ENCODE data around the gene MTERF4.

Gene MTERF4

DNA sequence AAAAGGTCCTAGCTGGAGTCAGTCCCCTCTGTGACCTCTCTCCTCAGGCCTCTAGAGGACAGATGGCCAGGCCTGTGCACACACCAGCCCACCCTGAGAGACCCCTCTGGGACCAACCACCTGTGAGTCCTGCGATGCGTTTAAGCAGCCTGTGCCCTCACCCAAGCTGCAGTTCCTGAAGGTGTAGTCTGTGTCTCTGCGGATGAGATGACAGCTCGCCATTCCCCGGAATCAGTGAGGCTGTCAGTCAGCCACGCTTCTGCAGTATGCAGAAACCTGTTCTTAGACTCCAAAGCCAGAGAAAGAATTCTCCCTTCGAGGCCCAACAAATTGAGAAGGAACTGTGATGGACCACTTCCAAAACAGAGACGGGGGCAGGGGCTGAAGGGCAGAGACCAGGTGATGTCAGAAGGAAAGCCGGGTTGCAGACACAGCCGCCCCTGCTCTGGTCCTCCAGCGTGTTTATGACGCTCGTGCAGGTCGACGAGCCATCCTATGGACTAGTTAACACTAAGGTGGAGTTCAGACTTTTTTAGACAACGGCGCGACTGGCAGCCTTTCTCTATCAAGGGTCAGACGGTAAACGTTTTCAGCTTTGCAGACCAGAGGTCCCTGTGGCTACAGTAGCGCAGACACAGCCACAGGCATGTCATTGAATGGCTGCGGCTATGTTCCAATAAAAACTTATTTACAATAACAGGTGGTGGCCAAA is 10.2 kb downstream of the MTERF4 start:
- peaks cover 13% of the 10 kb centered on the region for H3K36me3 ChIP-seq (ENCODE audit: control insufficient read depth, insufficient read depth, low read length)
- H3K9ac ChIP-seq (ENCODE audit: low read length), result no peak overlapping the region
- no peaks in the 10 kb centered on the region for H3K4me1 ChIP-seq (ENCODE audit: control insufficient read depth, insufficient read depth, low read length)
- no peaks in the 10 kb centered on the region for H3K27me3 ChIP-seq (ENCODE audit: control insufficient read depth, insufficient read depth, low read length)
- H3K9me3 ChIP-seq (ENCODE audit: control insufficient read depth, low read length), result no peaks in the 10 kb centered on the region
- H3K4me3 ChIP-seq (ENCODE audit: low read length), result no peak overlapping the region

DNA sequence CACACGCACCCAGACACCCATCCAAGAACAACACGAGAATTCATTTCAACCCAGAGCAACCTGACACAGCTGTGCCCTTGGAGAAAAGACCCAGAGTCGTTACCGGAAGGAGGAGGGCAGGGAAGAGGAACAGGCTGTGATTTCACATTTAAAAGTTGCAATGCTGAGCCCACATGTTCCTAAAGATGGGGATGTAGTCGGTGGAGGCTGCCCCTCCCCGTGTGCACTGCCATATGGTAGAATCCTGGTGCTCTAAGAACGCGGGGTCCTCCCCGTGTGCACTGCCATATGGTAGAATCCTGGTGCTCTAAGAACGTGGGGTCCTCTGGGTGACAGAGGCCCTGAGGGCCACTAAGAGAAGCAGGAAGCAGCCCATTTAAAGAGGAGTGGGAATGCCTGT is 10.9 kb downstream of the MTERF4 start:
- no peak overlapping the region for H3K9ac ChIP-seq (ENCODE audit: low read length)
- peaks cover 13% of the 10 kb centered on the region for H3K36me3 ChIP-seq (ENCODE audit: control insufficient read depth, insufficient read depth, low read length)
- no peaks in the 10 kb centered on the region for H3K27me3 ChIP-seq (ENCODE audit: control insufficient read depth, insufficient read depth, low read length)
- H3K4me3 ChIP-seq (ENCODE audit: low read length), result no peak overlapping the region
- no peaks in the 10 kb centered on the region for H3K4me1 ChIP-seq (ENCODE audit: control insufficient read depth, insufficient read depth, low read length)
- no peaks in the 10 kb centered on the region for H3K9me3 ChIP-seq (ENCODE audit: control insufficient read depth, low read length)

DNA sequence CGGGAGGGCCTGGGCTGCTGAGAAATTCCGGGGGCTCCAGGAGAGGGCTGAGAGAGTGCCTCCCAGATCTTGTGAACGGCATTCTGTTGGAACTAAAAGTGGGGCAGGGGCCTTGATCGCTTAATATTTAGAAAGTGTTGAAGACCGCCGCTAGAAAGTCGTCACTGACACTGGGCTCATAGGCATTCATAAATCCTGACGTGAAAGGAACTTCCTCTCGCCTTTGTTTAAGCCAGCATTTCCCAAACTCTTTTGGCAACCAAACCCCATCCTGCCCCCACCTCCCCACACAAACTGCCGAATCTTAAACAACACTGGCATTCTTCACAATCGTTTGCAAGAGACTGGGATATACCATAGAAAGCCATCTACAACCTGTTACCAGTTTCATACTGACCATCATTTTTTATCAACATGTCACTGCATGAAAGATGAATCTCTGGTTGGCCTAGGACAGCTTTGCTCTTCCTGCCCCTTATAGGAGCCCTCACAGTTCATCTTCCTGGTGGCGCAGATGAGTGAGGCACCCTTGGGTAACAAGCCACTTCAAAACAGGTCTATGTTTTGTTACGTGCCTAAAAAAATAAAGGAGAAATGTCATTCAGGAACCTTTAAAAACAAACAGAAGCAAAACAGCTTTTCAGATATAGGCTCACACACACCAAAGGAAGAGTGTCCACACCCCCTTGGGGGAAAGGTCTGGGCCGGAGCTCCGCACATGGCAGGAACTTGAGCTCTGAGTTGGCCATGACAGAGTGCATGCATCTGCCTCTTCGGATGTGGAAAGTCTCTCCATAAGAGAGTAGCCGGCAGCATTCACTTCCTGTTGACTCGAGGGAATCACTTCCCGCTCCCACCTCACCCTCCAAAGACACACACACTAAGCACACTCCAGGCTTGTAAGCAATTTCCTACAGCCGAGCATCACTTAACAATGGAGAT is 13.0 kb downstream of the MTERF4 start:
- Histone ChIP-seq H3K36me3 (ENCODE audit: control insufficient read depth, insufficient read depth, low read length) (peaks cover 13% of the 10 kb centered on the region), H3K27me3 (ENCODE audit: control insufficient read depth, insufficient read depth, low read length) (no peaks in the 10 kb centered on the region), H3K4me3 (ENCODE audit: low read length) (no peak overlapping the region), H3K4me1 (ENCODE audit: control insufficient read depth, insufficient read depth, low read length) (no peaks in the 10 kb centered on the region), H3K9ac (ENCODE audit: low read length) (no peak overlapping the region), H3K9me3 (ENCODE audit: control insufficient read depth, low read length) (no peaks in the 10 kb centered on the region)

DNA sequence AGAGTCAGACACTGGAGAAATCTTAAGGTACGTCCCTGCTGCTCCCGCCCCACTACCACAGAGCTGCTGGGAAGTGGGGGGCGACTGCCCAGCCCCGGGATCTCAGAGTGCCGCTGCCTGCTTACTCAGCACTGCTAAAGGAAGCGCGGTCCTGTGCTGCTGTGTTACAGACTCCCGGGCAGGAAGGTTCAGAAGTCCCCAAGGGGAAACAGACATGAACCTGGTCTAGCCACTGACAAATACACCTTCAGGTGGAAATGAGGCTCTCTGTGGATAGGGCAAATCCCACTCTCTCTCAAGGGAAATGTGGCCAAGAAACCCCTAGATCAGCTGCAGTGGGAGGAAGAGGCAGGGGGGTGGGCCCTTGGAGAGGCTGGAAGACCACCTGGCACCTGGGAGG is 13.7 kb downstream of the MTERF4 start:
- H3K36me3 ChIP-seq (ENCODE audit: control insufficient read depth, insufficient read depth, low read length), result peaks cover 13% of the 10 kb centered on the region
- H3K9me3 ChIP-seq (ENCODE audit: control insufficient read depth, low read length), result no peaks in the 10 kb centered on the region
- H3K4me1 ChIP-seq (ENCODE audit: control insufficient read depth, insufficient read depth, low read length), result no peaks in the 10 kb centered on the region
- H3K9ac ChIP-seq (ENCODE audit: low read length), result no peak overlapping the region
- no peak overlapping the region for H3K4me3 ChIP-seq (ENCODE audit: low read length)
- H3K27me3 ChIP-seq (ENCODE audit: control insufficient read depth, insufficient read depth, low read length), result no peaks in the 10 kb centered on the region

DNA sequence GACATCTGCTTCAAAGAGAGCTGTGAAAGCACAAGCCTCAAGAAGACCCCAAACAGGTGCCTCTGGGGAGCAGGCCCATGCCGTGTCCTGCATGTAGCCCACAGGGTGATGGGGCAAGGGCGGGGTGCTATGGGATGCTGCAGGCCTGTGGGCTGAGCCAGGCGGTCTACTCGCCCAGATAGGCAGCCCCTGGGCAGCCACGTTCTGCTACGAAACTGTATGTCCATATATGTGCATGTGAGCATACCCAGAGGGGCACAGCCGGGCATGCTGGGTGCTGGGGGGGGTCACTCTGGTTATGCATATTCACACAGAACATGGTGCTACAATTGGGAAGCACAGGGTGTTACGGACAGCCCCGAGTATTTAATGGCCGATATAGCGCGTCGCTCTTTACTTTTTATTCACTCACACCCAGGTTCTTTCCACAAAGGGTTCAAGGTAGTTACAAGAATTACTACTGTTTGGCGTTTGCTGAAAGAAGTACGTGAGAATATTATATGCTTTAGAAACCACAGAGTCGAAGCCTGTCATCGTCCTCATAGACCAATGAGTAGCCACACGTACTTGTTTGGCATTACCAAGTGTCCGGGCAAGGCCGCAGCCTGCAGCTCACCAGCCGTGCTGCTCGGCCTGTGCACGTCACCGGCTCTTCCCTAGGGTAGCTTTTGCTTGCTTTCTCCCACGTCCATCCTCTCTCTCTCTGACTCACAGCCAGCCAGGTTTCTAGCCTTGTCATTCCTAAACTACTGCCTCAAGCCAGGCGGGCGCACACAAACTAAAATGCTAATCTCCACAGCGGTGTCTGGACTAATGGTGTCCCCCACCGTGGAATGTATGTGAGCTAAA is 14.4 kb downstream of the MTERF4 start:
- H3K9me3 ChIP-seq (ENCODE audit: control insufficient read depth, low read length), result no peaks in the 10 kb centered on the region
- no peak overlapping the region for H3K4me3 ChIP-seq (ENCODE audit: low read length)
- no peaks in the 10 kb centered on the region for H3K4me1 ChIP-seq (ENCODE audit: control insufficient read depth, insufficient read depth, low read length)
- no peak overlapping the region for H3K9ac ChIP-seq (ENCODE audit: low read length)
- no peaks in the 10 kb centered on the region for H3K27me3 ChIP-seq (ENCODE audit: control insufficient read depth, insufficient read depth, low read length)
- H3K36me3 ChIP-seq (ENCODE audit: control insufficient read depth, insufficient read depth, low read length), result peaks cover 13% of the 10 kb centered on the region

DNA sequence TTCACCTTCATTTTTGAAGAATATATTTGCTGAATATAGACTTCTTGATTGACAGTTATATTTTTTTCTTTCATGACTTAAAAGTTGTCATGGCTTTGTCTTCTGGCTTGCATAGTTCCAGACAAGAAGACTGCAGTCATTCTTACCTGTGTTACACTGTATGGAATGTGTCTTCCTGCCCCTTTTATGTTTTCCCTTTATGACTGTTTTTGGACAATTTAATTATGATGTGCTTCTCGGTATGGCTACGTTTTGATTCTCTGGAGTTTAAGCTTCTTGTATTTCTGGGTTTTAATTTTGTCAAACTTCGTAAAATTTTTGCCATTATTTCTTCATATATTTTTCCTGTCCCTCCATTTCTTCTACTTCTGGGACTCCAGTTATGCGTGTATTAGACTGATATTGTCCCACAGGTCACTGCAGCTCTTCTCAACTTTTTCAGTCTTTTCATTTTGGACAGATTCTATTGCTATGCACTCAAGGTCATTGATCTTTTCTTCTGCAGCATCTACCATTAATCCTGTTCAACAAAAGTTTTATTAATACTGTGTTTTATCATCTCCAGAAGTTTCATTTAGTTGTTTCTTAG is 17.1 kb downstream of the MTERF4 start:
- H3K9ac ChIP-seq (ENCODE audit: low read length), result no peak overlapping the region

DNA sequence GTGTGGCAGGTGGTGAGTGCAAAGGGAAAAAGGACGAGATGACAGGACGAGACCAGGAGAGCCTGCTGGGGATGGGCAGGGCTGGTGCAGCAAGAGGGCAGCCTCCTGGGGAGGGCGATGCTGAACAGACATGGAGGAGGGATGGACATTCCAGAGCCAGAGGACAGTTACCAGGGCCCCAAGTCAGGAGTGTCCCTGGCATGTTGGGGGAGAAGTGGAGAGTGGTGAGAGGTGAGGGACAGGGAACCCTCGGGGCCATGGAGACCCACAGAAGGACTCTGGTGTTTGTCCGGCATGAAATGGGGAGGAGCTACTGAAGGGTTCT is 19.0 kb downstream of the MTERF4 start:
- Histone ChIP-seq H3K27me3 (ENCODE audit: control insufficient read depth, insufficient read depth, low read length) (no peaks in the 10 kb centered on the region), H3K4me3 (ENCODE audit: low read length) (no peak overlapping the region), H3K36me3 (ENCODE audit: control insufficient read depth, insufficient read depth, low read length) (peaks cover 7% of the 10 kb centered on the region), H3K4me1 (ENCODE audit: control insufficient read depth, insufficient read depth, low read length) (no peaks in the 10 kb centered on the region), H3K9me3 (ENCODE audit: control insufficient read depth, low read length) (no peaks in the 10 kb centered on the region), H3K9ac (ENCODE audit: low read length) (no peak overlapping the region)

More for the DNA sequence above, 17.1 kb downstream of the MTERF4 start:
- Histone ChIP-seq H3K9me3 (ENCODE audit: control insufficient read depth, low read length) (no peaks in the 10 kb centered on the region), H3K36me3 (ENCODE audit: control insufficient read depth, insufficient read depth, low read length) (peaks cover 13% of the 10 kb centered on the region), H3K27me3 (ENCODE audit: control insufficient read depth, insufficient read depth, low read length) (no peaks in the 10 kb centered on the region), H3K4me3 (ENCODE audit: low read length) (no peak overlapping the region), H3K4me1 (ENCODE audit: control insufficient read depth, insufficient read depth, low read length) (no peaks in the 10 kb centered on the region)

DNA sequence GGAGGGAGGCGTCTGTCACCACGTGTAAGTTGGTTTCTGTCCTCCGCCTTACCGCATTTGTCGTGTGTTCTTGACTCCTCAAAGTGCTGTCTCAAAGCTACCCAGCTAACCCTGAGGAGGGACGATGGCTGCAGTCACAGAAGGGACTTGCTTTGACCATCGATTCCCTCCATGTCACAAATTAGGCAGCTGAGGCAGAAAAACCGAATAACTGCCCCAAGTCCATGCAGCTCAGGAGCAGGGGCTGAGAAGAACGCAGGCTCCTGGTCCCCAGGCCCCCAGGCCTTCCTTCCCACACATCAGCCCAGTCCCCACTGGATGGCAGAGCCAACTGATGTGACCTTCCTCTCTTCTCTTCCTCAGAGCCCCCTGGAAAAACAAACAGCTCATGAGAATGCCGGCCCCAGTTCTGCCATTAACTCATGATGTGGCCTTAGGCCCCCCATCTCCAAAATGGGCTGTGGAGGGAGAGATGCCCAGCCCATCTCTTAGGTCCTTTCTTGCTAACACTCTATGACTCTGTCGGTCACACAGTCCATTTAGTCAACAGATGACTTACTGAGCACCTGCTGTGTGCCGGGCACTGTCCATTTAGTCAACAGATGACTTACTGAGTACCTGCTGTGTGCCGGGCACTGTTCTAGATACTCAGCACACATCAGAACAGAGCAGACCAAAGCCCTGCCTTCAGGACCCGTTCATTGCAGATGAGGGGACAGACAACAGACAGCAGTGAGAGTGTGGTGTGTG is 19.6 kb downstream of the MTERF4 start:
- Histone ChIP-seq H3K27me3 (ENCODE audit: control insufficient read depth, insufficient read depth, low read length) (no peaks in the 10 kb centered on the region), H3K4me1 (ENCODE audit: control insufficient read depth, insufficient read depth, low read length) (no peaks in the 10 kb centered on the region), H3K9ac (ENCODE audit: low read length) (no peak overlapping the region), H3K9me3 (ENCODE audit: control insufficient read depth, low read length) (no peaks in the 10 kb centered on the region), H3K4me3 (ENCODE audit: low read length) (no peak overlapping the region), H3K36me3 (ENCODE audit: control insufficient read depth, insufficient read depth, low read length) (peaks cover 4% of the 10 kb centered on the region)

DNA sequence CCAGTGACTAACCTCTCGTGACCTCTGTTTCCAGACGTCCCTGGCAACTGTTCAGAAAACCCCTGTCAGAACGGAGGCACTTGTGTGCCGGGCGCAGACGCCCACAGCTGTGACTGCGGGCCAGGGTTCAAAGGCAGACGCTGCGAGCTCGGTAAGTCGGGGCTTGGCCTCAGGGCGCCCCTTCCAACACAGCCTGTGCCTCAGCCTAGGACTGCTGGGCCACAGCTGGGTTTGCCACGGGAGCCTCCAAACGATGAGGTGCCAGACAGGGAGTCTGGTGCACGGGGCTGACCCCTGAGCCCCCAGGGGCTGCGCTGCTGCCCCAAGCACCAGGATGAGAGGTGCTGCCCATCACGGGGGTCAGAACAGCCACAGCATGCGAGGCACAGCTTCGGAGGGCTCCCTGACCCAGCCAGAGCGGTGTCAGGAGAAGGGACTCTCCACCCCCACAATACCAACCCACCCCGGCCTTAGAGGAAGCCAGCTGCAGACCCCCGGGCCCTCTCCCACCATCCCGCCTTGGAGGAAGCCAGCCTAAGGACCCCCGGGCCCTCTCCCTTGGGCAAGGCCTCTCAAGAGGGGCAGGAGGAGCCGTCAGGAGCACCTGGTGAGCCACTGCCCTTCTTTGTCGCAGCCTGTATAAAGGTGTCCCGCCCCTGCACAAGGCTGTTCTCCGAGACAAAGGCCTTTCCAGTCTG is 20.3 kb downstream of the MTERF4 start:
- H3K36me3 ChIP-seq (ENCODE audit: control insufficient read depth, insufficient read depth, low read length), result no peaks in the 10 kb centered on the region
- no peaks in the 10 kb centered on the region for H3K4me1 ChIP-seq (ENCODE audit: control insufficient read depth, insufficient read depth, low read length)
- H3K9ac ChIP-seq (ENCODE audit: low read length), result peak overlapping the region; percentile 14
- no peaks in the 10 kb centered on the region for H3K9me3 ChIP-seq (ENCODE audit: control insufficient read depth, low read length)
- H3K27me3 ChIP-seq (ENCODE audit: control insufficient read depth, insufficient read depth, low read length), result no peaks in the 10 kb centered on the region
- no peak overlapping the region for H3K4me3 ChIP-seq (ENCODE audit: low read length)

DNA sequence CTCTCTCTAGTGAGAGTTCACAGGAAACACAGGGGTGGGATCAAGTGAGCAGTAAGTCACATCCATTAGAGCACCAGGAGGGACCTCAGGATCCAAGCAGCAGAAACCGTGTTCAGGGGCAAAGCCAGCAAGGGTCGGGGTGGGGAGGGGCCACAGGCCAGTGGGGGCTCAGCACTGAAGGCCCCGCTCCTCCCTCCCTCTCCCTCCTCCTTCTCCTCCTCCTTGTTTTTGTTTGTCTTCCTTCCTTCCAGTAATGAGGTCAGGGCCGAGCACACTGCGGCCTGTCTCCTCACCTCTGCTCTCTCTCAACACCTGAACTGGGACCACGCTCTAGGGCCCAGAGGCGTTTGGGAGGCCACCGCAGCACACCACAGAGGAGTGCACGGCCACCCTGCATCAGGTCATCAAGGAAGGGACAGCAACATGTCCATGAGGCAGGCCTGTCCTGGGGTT is 20.9 kb downstream of the MTERF4 start:
- no peaks in the 10 kb centered on the region for H3K27me3 ChIP-seq (ENCODE audit: control insufficient read depth, insufficient read depth, low read length)
- no peaks in the 10 kb centered on the region for H3K4me1 ChIP-seq (ENCODE audit: control insufficient read depth, insufficient read depth, low read length)
- no peaks in the 10 kb centered on the region for H3K36me3 ChIP-seq (ENCODE audit: control insufficient read depth, insufficient read depth, low read length)
- no peaks in the 10 kb centered on the region for H3K9me3 ChIP-seq (ENCODE audit: control insufficient read depth, low read length)
- no peak overlapping the region for H3K4me3 ChIP-seq (ENCODE audit: low read length)
- peak overlapping the region; percentile 14 for H3K9ac ChIP-seq (ENCODE audit: low read length)

Measured in mucosa of stomach (tissue), 1 donor.